ENCODE data around the gene TDRD3. TPM values are rescaled to one million over a fixed set of nuclear protein-coding genes. Genes with fewer than 3 reads are reported as not detected.

The TDRD3 gene
- total and polyA plus RNA-seq, 2 donors (not counting 1 experiment from before 2014, with no cell fraction given) = 5.6 to 23.7 TPM

GRCh38 chr13:60441761-60442160, 44.7 kb downstream of the TDRD3 start:
- no peaks in the 10 kb centered on the region for H3K9me3 Mint-ChIP-seq (ENCODE audit: insufficient read depth)
- no peak for DNase-seq
- no peak overlapping the region for H3K9ac ChIP-seq (ENCODE audit: low read length)
- peaks cover 19% of the 10 kb centered on the region for H3K79me2 ChIP-seq (ENCODE audit: control insufficient read depth, insufficient read depth, low read length)
- no peak for TF ChIP-seq EZH2 (IDR thresholded peaks at IDR 0.05; ENCODE audit: borderline replicate concordance, insufficient read depth, low read depth, low read length, poor library complexity, severe bottlenecking)
- no peak for TF ChIP-seq CTCF (IDR thresholded peaks at IDR 0.05)
- H3K27me3 Mint-ChIP-seq = no peaks in the 10 kb centered on the region
- no peak overlapping the region for H2AFZ ChIP-seq (ENCODE audit: insufficient read depth, low read depth, low read length, poor library complexity, severe bottlenecking)
- H3K4me2 ChIP-seq (replicated peaks; ENCODE audit: low read depth, low read length, poor library complexity, severe bottlenecking) = no peak overlapping the region
- H3K4me3 ChIP-seq (ENCODE audit: control extremely low read depth in 1 of 5, extremely low read depth in 1 of 5, insufficient read depth in 1 of 5, low read depth in 2 of 5, low read length in 4 of 5) = no peak overlapping the region
- intact Hi-C loops (cut with micrococcal nuclease) = no loop called here
- peaks cover 2% of the 10 kb centered on the region for H3K4me1 Mint-ChIP-seq
- H3K27ac Mint-ChIP-seq = no peak overlapping the region
- H3K4me3 Mint-ChIP-seq = no peak overlapping the region
- H3K27ac ChIP-seq (ENCODE audit: low read length in 2 of 2) = no peak overlapping the region
- H3K4me1 ChIP-seq (ENCODE audit: control insufficient read depth in 2 of 2, insufficient read depth in 2 of 2, low read length in 2 of 2) = no peaks in the 10 kb centered on the region
- CTCF ChIA-PET = interaction anchor here (1.2 kb wide), 1 partner anchor 11 kb away, joined by 3 read pairs; no protein-coding TSS in a partner anchor
- H3K36me3 ChIP-seq (replicated peaks in 1 of 2; ENCODE audit: control extremely low read depth in 1 of 2, control insufficient read depth in 1 of 2, extremely low read depth in 1 of 2, insufficient read depth in 2 of 2, low read length in 1 of 2) = no peaks in the 10 kb centered on the region
- no peak for ATAC-seq (ENCODE audit: low read depth)
- peaks cover 14% of the 10 kb centered on the region for H4K20me1 ChIP-seq (ENCODE audit: control insufficient read depth, insufficient read depth, low read length, poor library complexity, severe bottlenecking)
- H3K9me3 ChIP-seq (ENCODE audit: control extremely low read depth in 1 of 3, control insufficient read depth in 2 of 3, insufficient read depth in 1 of 3, low read length in 2 of 3) = no peaks in the 10 kb centered on the region
- no peaks in the 10 kb centered on the region for H3K27me3 ChIP-seq (replicated peaks in 1 of 4; ENCODE audit: control extremely low read depth in 1 of 4, control insufficient read depth in 3 of 4, insufficient read depth in 4 of 4, low read length in 3 of 4)
- POLR2A ChIA-PET = no interaction called here
- WGBS (ENCODE audit: insufficient coverage) = no CpG with 5 or more reads among the region's 1 CpG

- Histone ChIP-seq H3K36me3 (replicated peaks in 1 of 2; ENCODE audit: control extremely low read depth in 1 of 2, control insufficient read depth in 1 of 2, extremely low read depth in 1 of 2, insufficient read depth in 2 of 2, low read length in 1 of 2) (no peaks in the 10 kb centered on the region), H3K9me3 (ENCODE audit: control extremely low read depth in 1 of 3, control insufficient read depth in 2 of 3, insufficient read depth in 1 of 3, low read length in 2 of 3) (no peaks in the 10 kb centered on the region), H3K79me2 (ENCODE audit: control insufficient read depth, insufficient read depth, low read length) (no peaks in the 10 kb centered on the region), H3K9ac (ENCODE audit: low read length) (no peak overlapping the region), H3K27me3 (replicated peaks in 1 of 4; ENCODE audit: control extremely low read depth in 1 of 4, control insufficient read depth in 3 of 4, insufficient read depth in 4 of 4, low read length in 3 of 4) (no peaks in the 10 kb centered on the region), H3K4me2 (replicated peaks; ENCODE audit: low read depth, low read length, poor library complexity, severe bottlenecking) (no peak overlapping the region), H2AFZ (ENCODE audit: insufficient read depth, low read depth, low read length, poor library complexity, severe bottlenecking) (no peak overlapping the region), H3K4me3 (ENCODE audit: control extremely low read depth in 1 of 5, extremely low read depth in 1 of 5, insufficient read depth in 1 of 5, low read depth in 2 of 5, low read length in 4 of 5) (no peak overlapping the region), H4K20me1 (ENCODE audit: control insufficient read depth, insufficient read depth, low read length, poor library complexity, severe bottlenecking) (no peaks in the 10 kb centered on the region), H3K4me1 (ENCODE audit: control insufficient read depth in 2 of 2, insufficient read depth in 2 of 2, low read length in 2 of 2) (no peaks in the 10 kb centered on the region), H3K27ac (ENCODE audit: low read length in 2 of 2) (no peak overlapping the region)
- no peaks in the 10 kb centered on the region for H3K4me1 Mint-ChIP-seq
- no peaks in the 10 kb centered on the region for H3K27me3 Mint-ChIP-seq
- intact Hi-C loops (cut with micrococcal nuclease) = no loop called here
- TF ChIP-seq CTCF (IDR thresholded peaks at IDR 0.05) (peak; percentile 75), EZH2 (IDR thresholded peaks at IDR 0.05; ENCODE audit: borderline replicate concordance, insufficient read depth, low read depth, low read length, poor library complexity, severe bottlenecking) (no peak)
- no CpG with 5 or more reads among the region's 2 CpGs for WGBS (ENCODE audit: insufficient coverage)
- no peak overlapping the region for H3K4me3 Mint-ChIP-seq
- ATAC-seq (ENCODE audit: low read depth) (no peak), DNase-seq (peak; percentile 22)
- CTCF ChIA-PET = interaction anchor here (1.0 to 1.8 kb wide), 6 partner anchors 9 to 18 kb away, joined by 3 to 11 read pairs (median 5); no protein-coding TSS in a partner anchor
- no peak overlapping the region for H3K27ac Mint-ChIP-seq
- POLR2A ChIA-PET = no interaction called here
- no peaks in the 10 kb centered on the region for H3K9me3 Mint-ChIP-seq (ENCODE audit: insufficient read depth)
Measured at GRCh38 chr13:60448907-60449510, 52.0 kb downstream of the TDRD3 start.

Measured in B cell (primary cell).